GM12892 (cell line): ENCODE results near the gene CDH23.

Experiments used
- POLR2A ChIP-seq: IDR thresholded peaks from 2 replicates; pipeline ENCODE4 v1.6.1; 2011; ENCODE audit warnings: low read depth, low read length, control low read depth
- POLR2AphosphoS5 ChIP-seq: IDR thresholded peaks from 2 replicates; pipeline ENCODE4 v1.6.1; 2011; ENCODE audit warnings: low read depth, low read length, control low read depth
- TAF1 ChIP-seq: IDR thresholded peaks from 2 replicates; pipeline ENCODE4 v1.6.1; 2011; ENCODE audit warnings: low read depth, mild to moderate bottlenecking, control low read depth, low read length, borderline replicate concordance

- no peak for TF ChIP-seq TAF1
- TF ChIP-seq POLR2A, result no peak
- no peak for TF ChIP-seq POLR2AphosphoS5
These were observed 174.9 kb downstream of the CDH23 start for GRCh38 chr10:71571460-71572175.
